H9 (cell line): ENCODE measurements around the gene PCDH9. TPM values are rescaled to one million over a fixed set of nuclear protein-coding genes. Genes with fewer than 3 reads are reported as not detected.

Experiments
- DNase-seq: peaks from one replicate; pipeline ENCODE4 v3.0.0-alpha.2; 2017
- H2AFZ ChIP-seq: one replicate; pipeline ENCODE4 v1.6.1; 2013; ENCODE audit warnings: mild to moderate bottlenecking, low read length, control low read depth, moderate library complexity
- H2AK5ac ChIP-seq: 2 replicates; pipeline ENCODE4 v1.6.1; 2013; ENCODE audit warnings: low read length, control low read depth, mixed read lengths; ENCODE audit not compliant: insufficient read length
- H2BK120ac ChIP-seq: one replicate; pipeline ENCODE4 v1.6.1; 2013; ENCODE audit warnings: low read depth, mild to moderate bottlenecking, low read length, control low read depth, inconsistent platforms; ENCODE audit not compliant: poor library complexity, severe bottlenecking
- H2BK12ac ChIP-seq: 2 replicates; pipeline ENCODE4 v1.6.1; 2013; ENCODE audit warnings: low read length, control low read depth, mixed read lengths, low read depth; ENCODE audit not compliant: insufficient read length
- H2BK15ac ChIP-seq: 2 replicates; pipeline ENCODE4 v1.6.1; 2013; ENCODE audit warnings: low read depth, low read length, control low read depth
- H2BK20ac ChIP-seq: one replicate; pipeline ENCODE4 v1.6.1; 2013; ENCODE audit warnings: low read depth, mild to moderate bottlenecking, low read length, control low read depth, inconsistent platforms; ENCODE audit not compliant: poor library complexity, severe bottlenecking
- H2BK5ac ChIP-seq: 2 replicates; pipeline ENCODE4 v1.6.1; 2013; ENCODE audit warnings: low read length, control low read depth, mixed read lengths; ENCODE audit not compliant: insufficient read length
- H3K14ac ChIP-seq: 2 replicates; pipeline ENCODE4 v1.6.1; 2013; ENCODE audit warnings: low read length, control low read depth; ENCODE audit not compliant: insufficient read depth
- H3K18ac ChIP-seq: 2 replicates; pipeline ENCODE4 v1.6.1; 2013; ENCODE audit warnings: low read depth, mild to moderate bottlenecking, mixed read lengths, low read length, control low read depth; ENCODE audit not compliant: insufficient read length
- H3K23ac ChIP-seq: 2 replicates; pipeline ENCODE4 v1.6.1; 2013; ENCODE audit warnings: low read length, control low read depth, mixed read lengths, low read depth; ENCODE audit not compliant: insufficient read length
- H3K23me2 ChIP-seq: 2 replicates; pipeline ENCODE4 v1.6.1; 2013; ENCODE audit warnings: low read depth, mild to moderate bottlenecking, mixed read lengths, low read length, control low read depth; ENCODE audit not compliant: insufficient read length, poor library complexity, severe bottlenecking
- H3K27ac ChIP-seq: 2 replicates; pipeline ENCODE4 v1.5.1; 2013; ENCODE audit warnings: low read length, control low read depth, mixed read lengths, low read depth; ENCODE audit not compliant: insufficient read length
- H3K27me3 ChIP-seq: 2 replicates; pipeline ENCODE4 v1.6.1; 2013; ENCODE audit warnings: low read length, control low read depth, inconsistent platforms; ENCODE audit not compliant: insufficient read depth
- H3K4ac ChIP-seq: 2 replicates; pipeline ENCODE4 v1.6.1; 2013; ENCODE audit warnings: low read depth, mild to moderate bottlenecking, control low read depth, inconsistent platforms, low read length, moderate library complexity
- H3K4me1 ChIP-seq: 2 replicates; pipeline ENCODE4 v1.6.1; 2013; ENCODE audit warnings: low read length, control low read depth, inconsistent platforms; ENCODE audit not compliant: insufficient read depth
- H3K4me2 ChIP-seq: 2 replicates; pipeline ENCODE4 v1.6.1; 2013; ENCODE audit warnings: low read length, control low read depth, mixed read lengths; ENCODE audit not compliant: insufficient read length, insufficient read depth
- H3K56ac ChIP-seq: 2 replicates; pipeline ENCODE4 v1.6.1; 2013; ENCODE audit warnings: low read depth, mild to moderate bottlenecking, mixed read lengths, low read length, control low read depth; ENCODE audit not compliant: insufficient read length
- H3K79me1 ChIP-seq: 2 replicates; pipeline ENCODE4 v1.6.1; 2013; ENCODE audit warnings: low read depth, mild to moderate bottlenecking, moderate library complexity, low read length, control low read depth, inconsistent platforms; ENCODE audit not compliant: insufficient read depth, poor library complexity, severe bottlenecking
- H3K79me2 ChIP-seq: 2 replicates; pipeline ENCODE4 v1.6.1; 2013; ENCODE audit warnings: low read length, control low read depth, inconsistent platforms; ENCODE audit not compliant: insufficient read depth
- H3K9ac ChIP-seq: 2 replicates; pipeline ENCODE4 v1.6.1; 2013; ENCODE audit warnings: low read length, control low read depth, mixed read lengths; ENCODE audit not compliant: insufficient read length; ENCODE audit errors: extremely low read depth
- H3K9me3 ChIP-seq: one replicate; pipeline ENCODE4 v1.6.1; 2013; ENCODE audit warnings: low read depth, low read length, inconsistent platforms; ENCODE audit not compliant: control insufficient read depth
- H3T11ph ChIP-seq: one replicate; pipeline ENCODE4 v1.6.1; 2013; ENCODE audit warnings: mild to moderate bottlenecking, low read length, control low read depth, inconsistent platforms
- H4K20me1 ChIP-seq: one replicate; pipeline ENCODE4 v1.6.1; 2013; ENCODE audit not compliant: control insufficient read depth, insufficient read length, insufficient read depth
- H4K5ac ChIP-seq: 2 replicates; pipeline ENCODE4 v1.6.1; 2013; ENCODE audit warnings: low read depth, mild to moderate bottlenecking, mixed read lengths, low read length, control low read depth; ENCODE audit not compliant: insufficient read length
- H4K8ac ChIP-seq: replicated peaks from 2 replicates; pipeline ENCODE4 v1.6.1; 2013; ENCODE audit warnings: low read length, control low read depth, mixed read lengths, low read depth; ENCODE audit not compliant: insufficient read length
- H4K91ac ChIP-seq: 2 replicates; pipeline ENCODE4 v1.6.1; 2013; ENCODE audit warnings: low read depth, mild to moderate bottlenecking, moderate library complexity, mixed read lengths, low read length, control low read depth; ENCODE audit not compliant: insufficient read length
- H3K27ac Mint-ChIP-seq, 3 experiments: 2 replicates in 2 of 3; 3 replicates in 1 of 3; pipeline ENCODE4 v1.8.0; 2020 to 2021; ENCODE audit warnings: mixed read lengths in 3 of 3, mild to moderate bottlenecking in 1 of 3, moderate library complexity in 1 of 3
- H3K27me3 Mint-ChIP-seq: 2 replicates; pipeline ENCODE4 v1.8.0; 2021; ENCODE audit warnings: low read depth, mild to moderate bottlenecking, moderate library complexity, mixed read lengths
- H3K36me3 Mint-ChIP-seq, 3 experiments: 2 replicates in 2 of 3; 3 replicates in 1 of 3; pipeline ENCODE4 v1.8.0; 2020 to 2021; ENCODE audit warnings: low read depth in 3 of 3, mixed read lengths in 3 of 3; ENCODE audit not compliant: insufficient read depth in 1 of 3
- H3K4me1 Mint-ChIP-seq, 2 experiments: 2 replicates each; pipeline ENCODE4 v1.8.0; 2020; ENCODE audit warnings: mixed read lengths in 2 of 2
- H3K4me3 Mint-ChIP-seq, 2 experiments: 2 replicates in 1 of 2; 3 replicates in 1 of 2; pipeline ENCODE4 v1.8.0; 2020 to 2021; ENCODE audit warnings: mild to moderate bottlenecking in 2 of 2, mixed read lengths in 2 of 2, moderate library complexity in 1 of 2
- H3K9me3 Mint-ChIP-seq, 2 experiments: 2 replicates in 1 of 2; 3 replicates in 1 of 2; pipeline ENCODE4 v1.8.0; 2020; ENCODE audit warnings: mild to moderate bottlenecking in 2 of 2, mixed read lengths in 2 of 2, moderate library complexity in 1 of 2
- WGBS: extraction: QIAGEN DNeasy Blood & Tissue Kit; methylation state at CpG from one replicate; pipeline ENCODE4 v1.1.7; 2013; ENCODE audit warnings: missing lambda C conversion rate, low lambda C conversion rate, mixed read lengths; ENCODE audit not compliant: insufficient read length; ENCODE audit errors: extremely low coverage; 5-methylcytosine and 5-hydroxymethylcytosine counted together
- total RNA-seq: library from RNA; stranded (reverse); gene quantifications from 2 replicates; pipeline ENCODE4 v1.2.1, GENCODE V29; 2021
- TF ChIP-seq, protein P1 (sequence below): fragments of 200-600 bp; sonication (generic); conservative IDR thresholded peaks from 3 replicates; pipeline ENCODE4 v1.8.0; 2021; ENCODE audit warnings: antibody characterized with exemption, mild to moderate bottlenecking

The PCDH9 gene
- total RNA-seq, 1 experiment from 2014 or later, result 0.11 TPM

- Histone ChIP-seq H3K9ac (no peak overlapping the region), H4K91ac (no peak overlapping the region), H3T11ph (no peak overlapping the region), H3K4ac (no peak overlapping the region), H3K9me3 (no peaks in the 10 kb centered on the region), H3K4me2 (no peak overlapping the region), H2BK12ac (no peak overlapping the region), H3K14ac (no peak overlapping the region), H4K5ac (no peak overlapping the region), H3K27me3 (no peaks in the 10 kb centered on the region), H3K18ac (no peak overlapping the region), H3K79me1 (no peaks in the 10 kb centered on the region), H3K23ac (no peak overlapping the region), H2AFZ (no peak overlapping the region), H3K4me1 (no peaks in the 10 kb centered on the region; the same call in 1 of the 2 replicates), H2BK15ac (no peak overlapping the region), H2BK5ac (no peak overlapping the region), H3K27ac (no peak overlapping the region), H2AK5ac (no peak overlapping the region), H2BK120ac (no peak overlapping the region), H3K23me2 (no peaks in the 10 kb centered on the region), H3K79me2 (no peaks in the 10 kb centered on the region), H4K8ac (no peak overlapping the region), H2BK20ac (no peak overlapping the region), H4K20me1 (no peaks in the 10 kb centered on the region), H3K56ac (no peak overlapping the region)
- Mint-ChIP-seq H3K4me1 (peaks cover 8 to 12% of the 10 kb centered on the region in 2 experiments; a peak in 3 of 4 replicates), H3K4me3 (no peak overlapping the region), H3K9me3 (no peaks in the 10 kb centered on the region), H3K36me3 (no peaks in the 10 kb centered on the region), H3K27ac (no peak overlapping the region), H3K27me3 (no peaks in the 10 kb centered on the region)
- WGBS, result no CpG with 5 or more reads among the region's 5 CpGs
- TF ChIP-seq, protein P1, sequence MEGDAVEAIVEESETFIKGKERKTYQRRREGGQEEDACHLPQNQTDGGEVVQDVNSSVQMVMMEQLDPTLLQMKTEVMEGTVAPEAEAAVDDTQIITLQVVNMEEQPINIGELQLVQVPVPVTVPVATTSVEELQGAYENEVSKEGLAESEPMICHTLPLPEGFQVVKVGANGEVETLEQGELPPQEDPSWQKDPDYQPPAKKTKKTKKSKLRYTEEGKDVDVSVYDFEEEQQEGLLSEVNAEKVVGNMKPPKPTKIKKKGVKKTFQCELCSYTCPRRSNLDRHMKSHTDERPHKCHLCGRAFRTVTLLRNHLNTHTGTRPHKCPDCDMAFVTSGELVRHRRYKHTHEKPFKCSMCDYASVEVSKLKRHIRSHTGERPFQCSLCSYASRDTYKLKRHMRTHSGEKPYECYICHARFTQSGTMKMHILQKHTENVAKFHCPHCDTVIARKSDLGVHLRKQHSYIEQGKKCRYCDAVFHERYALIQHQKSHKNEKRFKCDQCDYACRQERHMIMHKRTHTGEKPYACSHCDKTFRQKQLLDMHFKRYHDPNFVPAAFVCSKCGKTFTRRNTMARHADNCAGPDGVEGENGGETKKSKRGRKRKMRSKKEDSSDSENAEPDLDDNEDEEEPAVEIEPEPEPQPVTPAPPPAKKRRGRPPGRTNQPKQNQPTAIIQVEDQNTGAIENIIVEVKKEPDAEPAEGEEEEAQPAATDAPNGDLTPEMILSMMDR, result no peak
- DNase-seq, result no peak
Measured at GRCh38 chr13:66357463-66357862, 872.7 kb downstream of the PCDH9 start.
